Stimulated activated CD8-positive, alpha-beta memory T cell treated with anti-CD3 and anti-CD28 coated beads, Interleukin-12 subunit alpha, Interleukin-12 subunit beta, amount 100 ng/mL, for 24 hours (primary cell): Measurements from ENCODE around the gene EMP3.

ENCODE experiments used
- DNase-seq: peaks from one replicate; pipeline ENCODE4 v3.0.0-alpha.2; 2020; ENCODE audit errors: extremely low read depth

Gene EMP3

GRCh38 chr19:48378194-48378570 lies 52.8 kb downstream of the EMP3 start:
- no peak for DNase-seq

- no peak for DNase-seq
These were observed 53.7 kb downstream of the EMP3 start for GRCh38 chr19:48379058-48379457.
